Retinal pigment epithelial cell (primary cell): Measurements from ENCODE around the gene C20orf96.

Experiments
- DNase-seq: peaks from one replicate; pipeline ENCODE4 v3.0.0-alpha.2; 2010; ENCODE audit warnings: low read depth
- H3K4me3 ChIP-seq: 2 replicates; pipeline ENCODE4 v1.5.1; 2011; ENCODE audit warnings: mild to moderate bottlenecking, low read length, control low read depth, moderate library complexity
- TF ChIP-seq, protein P1 (sequence below): conservative IDR thresholded peaks from 2 replicates; pipeline ENCODE4 v1.5.1; 2011; ENCODE audit warnings: low read depth, low read length, control low read depth, inconsistent platforms

C20orf96 gene

GRCh38 chr20:328027-328974, 37.8 kb upstream of the C20orf96 start:
- H3K4me3 ChIP-seq = peak overlapping the region; percentile 88
- DNase-seq = no peak
- TF ChIP-seq, protein P1, sequence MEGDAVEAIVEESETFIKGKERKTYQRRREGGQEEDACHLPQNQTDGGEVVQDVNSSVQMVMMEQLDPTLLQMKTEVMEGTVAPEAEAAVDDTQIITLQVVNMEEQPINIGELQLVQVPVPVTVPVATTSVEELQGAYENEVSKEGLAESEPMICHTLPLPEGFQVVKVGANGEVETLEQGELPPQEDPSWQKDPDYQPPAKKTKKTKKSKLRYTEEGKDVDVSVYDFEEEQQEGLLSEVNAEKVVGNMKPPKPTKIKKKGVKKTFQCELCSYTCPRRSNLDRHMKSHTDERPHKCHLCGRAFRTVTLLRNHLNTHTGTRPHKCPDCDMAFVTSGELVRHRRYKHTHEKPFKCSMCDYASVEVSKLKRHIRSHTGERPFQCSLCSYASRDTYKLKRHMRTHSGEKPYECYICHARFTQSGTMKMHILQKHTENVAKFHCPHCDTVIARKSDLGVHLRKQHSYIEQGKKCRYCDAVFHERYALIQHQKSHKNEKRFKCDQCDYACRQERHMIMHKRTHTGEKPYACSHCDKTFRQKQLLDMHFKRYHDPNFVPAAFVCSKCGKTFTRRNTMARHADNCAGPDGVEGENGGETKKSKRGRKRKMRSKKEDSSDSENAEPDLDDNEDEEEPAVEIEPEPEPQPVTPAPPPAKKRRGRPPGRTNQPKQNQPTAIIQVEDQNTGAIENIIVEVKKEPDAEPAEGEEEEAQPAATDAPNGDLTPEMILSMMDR = no peak

GRCh38 chr20:327186-328026, 36.9 kb upstream of the C20orf96 start:
- DNase-seq = no peak
- TF ChIP-seq, protein P1 = no peak
- H3K4me3 ChIP-seq = peak overlapping the region; percentile 88

DNA sequence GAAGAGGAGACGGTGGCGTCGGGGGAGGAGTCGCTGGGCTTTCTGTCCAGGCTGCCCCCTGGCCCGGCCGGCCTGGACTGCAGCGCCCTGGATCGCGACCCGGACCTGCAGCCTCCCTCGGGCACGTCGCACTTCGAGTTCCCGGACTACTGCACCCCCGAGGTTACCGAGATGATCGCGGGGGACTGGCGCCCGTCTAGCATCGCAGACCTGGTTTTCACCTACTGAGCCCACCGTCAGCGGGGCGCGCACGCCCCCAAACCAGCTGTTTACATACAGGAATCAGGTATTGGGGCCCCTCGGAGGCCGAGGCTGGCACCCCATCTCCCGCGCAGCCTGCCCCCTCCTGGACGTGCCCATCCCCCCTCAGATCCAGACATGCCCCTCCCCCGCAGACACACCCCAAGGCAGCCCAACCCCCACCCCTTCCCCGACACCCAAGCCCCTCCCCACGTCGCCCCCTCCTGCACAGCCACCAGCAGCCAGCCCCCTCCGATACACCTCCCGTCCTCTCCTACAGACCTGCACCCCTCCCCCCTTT, 36.2 kb upstream of the C20orf96 start:
- DNase-seq = no peak
- TF ChIP-seq, protein P1 = no peak
- H3K4me3 ChIP-seq = peak overlapping the region; percentile 88

DNA sequence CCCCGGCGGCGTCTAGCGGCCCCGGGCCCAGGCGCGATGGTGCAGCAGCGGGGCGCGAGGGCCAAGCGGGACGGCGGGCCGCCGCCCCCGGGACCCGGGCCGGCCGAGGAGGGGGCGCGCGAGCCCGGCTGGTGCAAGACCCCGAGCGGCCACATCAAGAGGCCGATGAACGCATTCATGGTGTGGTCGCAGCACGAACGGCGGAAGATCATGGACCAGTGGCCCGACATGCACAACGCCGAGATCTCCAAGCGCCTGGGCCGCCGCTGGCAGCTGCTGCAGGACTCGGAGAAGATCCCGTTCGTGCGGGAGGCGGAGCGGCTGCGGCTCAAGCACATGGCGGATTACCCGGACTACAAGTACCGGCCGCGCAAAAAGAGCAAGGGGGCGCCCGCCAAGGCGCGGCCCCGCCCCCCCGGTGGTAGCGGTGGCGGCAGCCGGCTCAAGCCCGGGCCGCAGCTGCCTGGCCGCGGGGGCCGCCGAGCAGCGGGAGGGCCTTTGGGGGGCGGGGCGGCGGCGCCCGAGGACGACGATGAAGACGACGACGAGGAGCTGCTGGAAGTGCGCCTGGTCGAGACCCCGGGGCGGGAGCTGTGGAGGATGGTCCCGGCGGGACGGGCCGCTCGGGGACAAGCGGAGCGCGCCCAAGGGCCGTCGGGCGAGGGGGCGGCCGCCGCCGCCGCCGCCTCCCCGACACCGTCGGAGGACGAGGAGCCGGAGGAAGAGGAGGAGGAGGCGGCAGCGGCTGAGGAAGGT, 35.5 kb upstream of the C20orf96 start:
- no peak for DNase-seq
- TF ChIP-seq, protein P1 = no peak

DNA sequence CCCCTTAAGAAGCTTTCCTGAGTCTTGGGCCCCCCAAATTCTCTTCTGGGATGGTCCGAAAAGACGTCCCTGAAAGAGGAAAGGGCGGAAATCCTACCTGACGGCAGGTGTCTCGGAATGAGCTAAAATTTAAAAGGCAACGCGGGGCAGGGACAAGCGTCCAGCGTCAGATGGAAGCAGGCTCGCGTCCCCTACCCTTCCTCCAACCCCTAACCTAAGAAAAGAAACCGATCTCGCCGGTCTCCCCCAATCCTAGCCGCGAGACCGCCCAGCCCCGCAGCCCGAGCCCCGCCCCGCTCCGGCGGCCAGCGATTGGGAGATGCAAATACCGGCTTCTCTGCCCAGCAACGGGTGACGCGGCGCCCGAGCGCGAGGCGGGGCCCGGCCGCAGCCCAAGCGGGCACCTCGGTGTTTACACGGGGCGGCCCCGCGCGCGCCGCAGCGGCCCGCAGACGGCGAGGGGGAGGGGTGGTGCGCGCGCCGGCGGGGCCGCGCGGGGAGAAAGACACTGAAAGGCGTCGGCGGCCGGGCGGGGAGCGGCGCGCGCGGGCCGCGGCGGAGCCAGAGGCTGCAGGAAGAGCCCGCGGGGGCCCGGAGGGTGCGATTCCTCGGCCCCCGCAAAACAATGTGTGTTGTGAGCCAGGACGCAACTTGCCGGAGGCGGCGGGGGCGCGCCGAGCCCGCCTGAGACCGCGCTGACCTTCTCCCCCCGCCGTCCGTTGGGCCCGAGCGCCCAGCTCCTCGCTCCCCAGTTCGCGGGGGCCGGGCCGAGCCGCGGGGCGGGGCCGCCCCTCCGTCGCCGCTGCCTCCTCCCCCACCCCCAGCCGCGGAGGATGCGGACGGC, 34.7 kb upstream of the C20orf96 start, which contains the start of gene SOX12:
TSS of gene SOX12 (plus strand) at position 508 of the 844 bp plus-strand sequence. CDS start 373 bp downstream, outside the sequence.
- H3K4me3 ChIP-seq = peak within 1 kb of the TSS; percentile 88
- DNase-seq = no peak

More for the DNA sequence above, 35.5 kb upstream of the C20orf96 start:
- H3K4me3 ChIP-seq = peak overlapping the region; percentile 88

More for the DNA sequence above, 34.7 kb upstream of the C20orf96 start, which contains the start of gene SOX12:
- TF ChIP-seq, protein P1 = no peak
